ENCODE measurements around the gene JUND.

The JUND gene

GRCh38 chr19:18312092-18312534, 30.7 kb upstream of the JUND start:
- DNase-seq (ENCODE audit: low read depth), result no peak
- H3K4me3 ChIP-seq (ENCODE audit: low read depth, low read length), result no peak overlapping the region
- no peak for TF ChIP-seq CTCF (conservative IDR thresholded peaks at IDR 0.05; ENCODE audit: low read depth, low read length)

GRCh38 chr19:18311502-18312091, 30.2 kb upstream of the JUND start:
- TF ChIP-seq CTCF (conservative IDR thresholded peaks at IDR 0.05; ENCODE audit: low read depth, low read length), result no peak

GRCh38 chr19:18310966-18311365, 29.5 kb upstream of the JUND start:
- DNase-seq (ENCODE audit: low read depth), result no peak
- no peak for TF ChIP-seq CTCF (conservative IDR thresholded peaks at IDR 0.05; ENCODE audit: low read depth, low read length)
- H3K4me3 ChIP-seq (ENCODE audit: low read depth, low read length), result no peak overlapping the region

More at GRCh38 chr19:18311502-18312091, 30.2 kb upstream of the JUND start:
- H3K4me3 ChIP-seq (ENCODE audit: low read depth, low read length), result no peak overlapping the region
- no peak for DNase-seq (ENCODE audit: low read depth)

GRCh38 chr19:18310118-18310909, 28.9 kb upstream of the JUND start:
- no peak for DNase-seq (ENCODE audit: low read depth)
- no peak overlapping the region for H3K4me3 ChIP-seq (ENCODE audit: low read depth, low read length)
- TF ChIP-seq CTCF (conservative IDR thresholded peaks at IDR 0.05; ENCODE audit: low read depth, low read length), result no peak

- no peak for DNase-seq (ENCODE audit: low read depth)
- no peak for TF ChIP-seq CTCF (conservative IDR thresholded peaks at IDR 0.05; ENCODE audit: low read depth, low read length)
- H3K4me3 ChIP-seq (ENCODE audit: low read depth, low read length), result no peak overlapping the region
These were observed 28.2 kb upstream of the JUND start for GRCh38 chr19:18309525-18310064.

- DNase-seq (ENCODE audit: low read depth), result no peak
- no peak for TF ChIP-seq CTCF (conservative IDR thresholded peaks at IDR 0.05; ENCODE audit: low read depth, low read length)
- no peak overlapping the region for H3K4me3 ChIP-seq (ENCODE audit: low read depth, low read length)
These were observed 27.5 kb upstream of the JUND start for GRCh38 chr19:18308948-18309325.
